Stimulated activated CD8-positive, alpha-beta memory T cell treated with anti-CD3 and anti-CD28 coated beads, Interleukin-4, amount 100 ng/mL, for 4 hours (primary cell): ENCODE data around the gene KANK2.
"Not testable (repeated sequence)": the region's sequence is repeated elsewhere in the genome, so short reads cannot be mapped to it uniquely, and the experiment has no call there.

Experiments
- DNase-seq, 2 donors: peaks; one replicate each; pipeline ENCODE4 v3.0.0-alpha.2; 2020; ENCODE audit warnings: low read depth in 2 of 2, low spot score in 1 of 2

The KANK2 gene

DNA sequence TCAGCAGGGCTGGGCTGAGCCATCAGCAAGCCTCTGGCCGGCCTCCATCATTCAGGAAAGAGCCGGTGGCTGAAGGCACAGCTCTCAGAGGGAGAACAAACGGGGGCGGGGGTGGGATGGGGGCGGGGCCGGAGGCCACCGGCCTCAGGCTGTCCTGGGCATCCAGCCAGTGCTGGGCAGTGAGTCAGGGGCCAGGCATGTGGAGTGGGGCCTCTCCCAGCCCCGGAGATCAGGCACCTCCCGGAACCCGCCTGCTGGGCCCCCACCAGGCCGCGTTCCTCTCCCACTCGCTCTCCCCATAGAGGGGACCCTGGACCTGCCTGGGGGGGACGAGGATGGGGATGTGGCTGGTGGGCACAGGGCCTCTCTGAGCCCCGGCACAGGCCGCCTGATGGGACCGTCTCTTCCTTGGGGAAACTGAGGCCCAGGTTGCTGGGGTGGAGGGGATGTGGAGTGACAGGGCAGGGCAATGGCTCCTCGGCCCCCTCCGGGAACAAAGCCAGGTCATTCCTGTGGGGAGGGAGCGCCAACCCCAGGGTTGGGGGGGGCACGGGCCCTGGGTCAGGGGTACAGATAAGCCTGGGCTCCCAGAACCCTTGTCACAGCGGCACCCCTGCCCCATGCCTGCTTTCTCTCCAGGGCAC lies 54.7 kb downstream of the KANK2 start:
- DNase-seq, result no peak

DNA sequence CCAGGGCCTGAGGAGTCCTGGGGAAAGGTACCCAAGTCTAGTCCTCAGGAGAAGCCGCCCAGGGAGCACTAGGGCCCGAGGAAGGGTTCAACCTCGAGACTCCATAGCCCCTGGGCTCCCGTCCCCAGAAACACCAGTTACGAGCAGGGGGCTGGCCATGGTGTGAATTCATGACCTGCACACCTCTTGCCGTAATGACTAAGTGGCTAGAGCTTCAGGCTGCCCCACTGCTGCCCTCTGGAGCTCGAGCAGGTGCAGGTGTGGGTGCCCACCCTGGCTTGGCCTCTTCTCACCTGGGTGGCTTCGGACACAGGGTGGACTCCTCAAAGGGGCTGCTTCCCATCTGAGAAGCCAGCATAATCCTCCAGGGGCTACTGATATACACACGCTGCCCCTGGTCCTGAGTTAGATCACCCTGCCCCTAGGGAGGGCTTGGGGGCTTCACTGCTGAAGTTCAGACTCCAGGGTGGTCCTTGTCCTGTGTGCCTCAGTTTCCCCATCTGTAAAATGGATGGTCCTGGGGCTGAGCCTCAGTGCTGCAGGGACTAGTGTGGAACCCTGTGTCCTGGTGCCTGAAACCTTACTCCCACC lies 55.3 kb downstream of the KANK2 start:
- DNase-seq, result no peak

DNA sequence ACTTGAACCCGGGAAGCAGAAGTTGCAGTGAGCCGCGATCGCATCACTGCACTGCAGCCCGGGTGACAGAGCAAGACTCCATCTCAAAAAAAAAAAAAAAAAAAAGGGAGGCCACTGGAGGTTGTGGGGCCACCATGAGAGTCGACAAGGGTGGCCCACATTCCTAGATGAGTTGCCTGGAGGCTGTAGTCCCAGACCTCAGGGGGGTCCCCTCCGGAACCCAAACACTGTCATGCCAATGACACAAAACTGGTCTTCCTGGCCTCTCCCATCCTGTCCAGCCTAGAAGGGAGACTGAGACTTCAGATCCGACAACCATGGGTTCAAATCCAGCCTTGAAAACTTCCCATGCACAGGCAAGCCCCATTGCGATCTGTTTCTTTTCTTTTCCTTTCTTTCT lies 56.4 kb downstream of the KANK2 start:
- no peak for DNase-seq

DNA sequence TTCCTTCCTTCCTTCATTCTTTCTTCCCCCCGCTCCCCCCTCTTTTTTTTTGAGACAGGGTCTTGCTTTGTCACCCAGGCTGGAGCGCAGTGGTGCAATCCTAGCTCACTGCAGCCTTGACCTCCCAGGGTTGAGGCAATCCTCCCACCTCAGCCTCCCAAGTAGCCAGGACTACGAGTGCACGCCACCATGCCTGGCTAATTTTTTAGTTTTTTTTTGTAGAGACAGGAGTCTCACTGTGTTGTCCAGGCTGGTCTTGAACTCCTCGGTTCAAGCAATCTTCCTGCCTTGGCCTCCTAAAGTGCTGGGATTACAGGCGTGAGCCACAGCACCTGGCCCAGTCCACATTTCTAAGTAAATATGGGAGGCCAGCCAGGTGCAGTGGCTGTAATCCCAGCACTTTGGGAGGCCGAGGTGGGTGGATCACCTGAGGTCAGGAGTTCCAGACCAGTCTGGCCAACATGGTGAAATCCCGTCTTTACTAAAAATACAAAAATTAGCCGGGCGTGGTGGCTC lies 57.3 kb downstream of the KANK2 start:
- DNase-seq, result not testable (repeated sequence)

DNA sequence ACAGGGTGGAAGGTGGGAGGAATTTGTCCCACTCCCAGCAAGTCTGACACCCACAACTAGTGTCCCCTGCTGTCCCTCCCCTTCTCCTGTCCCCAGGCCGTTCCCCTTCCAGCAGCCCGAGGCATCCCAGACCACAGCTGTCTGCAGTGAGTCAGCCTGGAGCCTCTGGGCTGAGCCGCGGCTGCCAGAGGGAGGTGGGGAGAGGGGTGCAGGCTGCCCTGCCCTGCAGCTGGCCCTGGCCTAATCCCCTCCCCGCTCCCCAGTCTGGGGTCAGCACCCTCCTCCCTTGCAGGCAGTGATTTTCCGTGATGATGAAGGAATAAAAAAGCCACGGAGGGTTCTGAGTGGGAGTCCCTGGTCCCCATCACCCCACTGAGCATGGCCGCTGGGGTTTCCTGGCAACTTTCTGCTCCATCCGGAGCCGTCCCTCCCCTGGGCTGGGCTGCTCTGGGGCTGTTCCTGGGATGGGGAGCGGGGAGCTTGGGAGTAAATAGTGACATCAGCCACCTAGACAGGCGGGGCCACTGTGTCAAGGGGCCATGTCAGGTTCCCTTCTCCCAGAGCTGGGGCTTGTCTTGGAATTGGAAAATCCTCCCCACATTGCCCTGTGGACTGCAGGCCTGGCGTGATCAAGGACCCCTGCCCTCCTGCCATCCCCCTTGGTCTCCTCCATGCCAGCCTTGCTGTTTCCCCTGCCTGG lies 58.6 kb downstream of the KANK2 start:
- no peak for DNase-seq

DNA sequence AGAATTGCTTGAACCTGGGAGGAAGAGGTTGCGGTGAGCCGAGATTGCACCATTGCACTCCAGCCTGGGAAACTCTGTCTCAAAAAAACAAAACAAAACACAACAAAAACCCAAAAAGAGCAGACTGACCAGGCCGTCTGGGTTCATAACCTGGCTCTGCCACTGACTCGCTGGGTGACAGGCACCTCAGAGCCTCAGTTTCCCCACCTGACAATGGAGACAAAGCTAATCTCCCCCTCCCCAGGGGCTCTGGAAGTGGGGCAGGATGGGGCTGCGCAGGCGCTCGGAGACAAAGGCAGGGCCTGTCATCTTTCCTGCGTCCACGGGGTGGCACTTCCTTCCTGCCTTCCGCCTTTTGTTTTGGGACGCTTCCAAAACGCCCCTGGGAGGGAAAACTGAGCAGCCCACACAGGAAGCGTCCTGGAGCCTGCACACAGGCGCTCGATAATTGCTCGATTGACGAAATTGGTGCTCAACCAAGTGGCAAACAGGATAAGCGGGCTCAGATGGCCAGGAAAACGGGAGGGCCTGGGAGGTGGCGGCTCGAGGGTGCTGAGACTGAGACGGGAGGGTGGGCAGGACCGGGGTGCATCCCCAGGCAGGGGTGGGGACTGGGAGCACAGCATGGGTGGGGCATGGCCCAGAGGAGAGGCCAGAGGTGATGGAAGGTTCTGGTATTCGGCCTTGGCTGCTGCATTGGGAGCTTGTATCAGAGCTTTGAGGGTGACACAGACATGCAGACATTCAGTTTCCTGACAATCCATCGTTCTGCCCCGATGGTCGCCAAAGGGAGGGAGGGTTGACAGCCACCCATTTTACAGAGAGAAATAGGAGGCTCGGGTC lies 59.6 kb downstream of the KANK2 start:
- peak in 1 of 2 donors; percentile 6 for DNase-seq

DNA sequence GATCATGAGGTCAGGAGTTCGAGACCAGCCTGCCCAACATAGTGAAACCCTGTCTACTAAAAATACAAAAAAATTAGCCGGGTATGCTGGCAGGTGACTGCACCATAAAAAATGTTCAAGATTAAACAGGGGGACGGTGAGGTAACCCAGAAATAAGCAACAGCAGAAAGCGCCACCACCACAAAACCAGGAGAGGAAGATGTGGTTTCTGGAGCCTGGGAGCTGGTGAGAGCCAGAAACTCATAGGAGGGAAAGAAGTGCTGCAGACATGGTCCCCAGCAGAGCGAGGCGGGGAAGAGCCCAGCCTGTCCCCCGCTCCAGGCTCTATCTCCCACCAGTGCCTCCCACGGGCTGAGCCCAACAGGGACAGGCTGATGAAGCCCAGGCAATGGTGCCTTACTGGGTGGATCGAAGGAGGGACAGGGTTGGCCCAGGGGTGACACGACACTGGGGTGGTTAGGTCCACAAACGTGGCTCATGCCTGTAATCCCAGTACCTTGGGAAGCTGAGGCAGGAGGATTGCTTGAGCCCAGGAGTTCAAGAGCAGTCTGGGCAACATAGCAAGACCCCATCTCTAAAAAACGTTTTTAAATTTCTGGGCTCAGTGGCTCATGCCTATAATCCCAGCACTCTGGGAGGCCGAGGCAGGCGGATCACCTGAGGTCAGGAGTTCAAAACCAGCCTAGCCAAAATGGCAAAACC lies 60.8 kb downstream of the KANK2 start:
- DNase-seq, result no peak

DNA sequence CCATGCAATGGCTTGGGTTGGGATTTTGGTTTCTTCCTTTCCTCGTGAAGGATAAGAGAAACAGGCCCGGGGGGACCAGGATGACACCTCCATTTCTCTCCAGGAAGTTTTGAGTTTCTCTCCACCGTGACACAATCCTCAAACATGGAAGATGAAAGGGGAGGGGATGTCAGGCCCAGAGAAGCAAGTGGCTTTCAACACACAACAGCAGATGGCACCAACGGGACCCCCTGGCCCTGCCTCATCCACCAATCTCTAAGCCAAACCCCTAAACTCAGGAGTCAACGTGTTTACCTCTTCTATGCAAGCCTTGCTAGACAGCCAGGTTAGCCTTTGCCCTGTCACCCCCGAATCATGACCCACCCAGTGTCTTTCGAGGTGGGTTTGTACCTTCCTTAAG lies 65.9 kb downstream of the KANK2 start:
- no peak for DNase-seq

DNA sequence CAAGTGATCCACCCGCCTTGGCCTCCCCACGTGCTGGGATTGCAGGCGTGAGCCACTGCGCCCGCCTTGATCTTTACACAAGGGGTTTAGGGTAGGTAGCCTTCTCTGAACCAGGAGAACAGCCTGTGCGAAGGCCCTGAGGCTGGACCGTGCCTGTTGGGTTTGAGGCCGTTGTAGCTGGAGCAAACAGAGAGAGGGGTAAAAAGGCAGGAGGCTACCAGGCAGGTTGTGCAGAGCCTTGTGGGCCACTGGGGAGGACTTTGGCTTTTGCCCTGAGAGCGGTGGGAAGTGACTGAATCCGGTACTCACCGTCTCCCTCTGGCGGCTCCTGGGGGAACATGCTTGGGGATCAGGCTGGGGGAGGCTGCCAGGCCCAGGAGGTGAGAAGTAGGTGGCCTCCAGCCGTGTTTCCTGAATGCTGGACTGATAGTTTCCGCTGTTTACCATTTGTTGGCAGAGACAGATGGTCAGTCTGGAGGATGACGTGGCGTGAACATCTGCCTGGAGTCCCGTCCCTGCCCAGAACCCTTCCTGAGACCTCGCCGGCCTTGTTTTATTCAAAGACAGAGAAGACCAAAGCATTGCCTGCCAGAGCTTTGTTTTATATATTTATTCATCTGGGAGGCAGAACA lies 66.4 kb downstream of the KANK2 start:
- DNase-seq, result peak; percentile 31 to 44

DNA sequence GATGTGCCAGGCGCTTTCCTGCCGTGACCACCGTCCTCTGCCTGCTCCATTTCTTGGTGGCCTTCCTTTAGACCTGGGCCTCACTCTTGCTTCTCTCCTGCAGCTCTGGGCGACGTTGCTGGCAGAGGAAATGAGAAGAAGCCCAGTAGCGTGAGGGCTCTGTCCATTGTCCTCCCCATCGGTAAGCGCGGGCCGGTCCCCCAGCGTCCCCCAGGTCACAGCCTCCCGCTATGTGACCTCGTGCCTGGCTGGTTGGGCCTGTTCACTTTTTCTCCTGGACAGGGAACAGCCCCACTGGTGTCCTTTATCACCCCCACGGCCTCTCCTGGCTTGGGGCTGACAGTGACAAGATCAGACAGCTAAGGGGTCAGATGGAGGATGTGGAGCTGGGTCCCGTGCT lies 69.4 kb downstream of the KANK2 start:
- no peak for DNase-seq

DNA sequence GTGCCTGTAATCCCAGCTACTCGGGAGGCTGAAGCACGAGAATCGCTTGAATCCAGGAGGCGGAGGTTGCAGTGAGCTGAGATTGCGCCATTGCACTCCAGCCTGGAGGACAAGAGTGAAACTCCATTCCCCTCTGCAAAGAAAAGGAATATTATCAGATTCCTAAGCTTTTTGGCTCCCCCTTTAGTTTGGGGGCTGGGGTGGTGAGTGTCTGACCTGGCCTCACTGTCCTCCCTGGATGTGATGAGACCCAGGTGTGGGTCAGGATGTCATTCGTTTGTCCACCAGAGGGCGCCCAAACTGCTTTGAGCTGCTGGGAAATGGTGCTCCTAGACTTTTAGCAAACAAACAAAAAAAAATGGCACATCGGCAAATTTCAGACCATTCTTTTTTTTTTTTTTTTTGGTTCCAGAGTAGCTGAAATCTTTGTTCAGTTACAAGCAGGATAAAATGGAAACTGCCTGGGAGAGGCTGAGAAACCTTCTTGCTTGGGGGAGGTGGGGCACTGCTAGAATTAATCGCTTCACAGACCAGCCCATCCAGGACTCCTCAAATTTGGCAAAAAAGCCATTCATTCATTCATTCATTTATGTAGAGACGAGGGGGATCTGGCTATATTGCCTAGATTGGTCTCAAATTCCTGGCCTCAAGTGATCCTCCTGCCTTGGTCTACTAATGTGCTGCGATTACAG lies 71.2 kb downstream of the KANK2 start:
- DNase-seq, result peak; percentile 46 to 58

DNA sequence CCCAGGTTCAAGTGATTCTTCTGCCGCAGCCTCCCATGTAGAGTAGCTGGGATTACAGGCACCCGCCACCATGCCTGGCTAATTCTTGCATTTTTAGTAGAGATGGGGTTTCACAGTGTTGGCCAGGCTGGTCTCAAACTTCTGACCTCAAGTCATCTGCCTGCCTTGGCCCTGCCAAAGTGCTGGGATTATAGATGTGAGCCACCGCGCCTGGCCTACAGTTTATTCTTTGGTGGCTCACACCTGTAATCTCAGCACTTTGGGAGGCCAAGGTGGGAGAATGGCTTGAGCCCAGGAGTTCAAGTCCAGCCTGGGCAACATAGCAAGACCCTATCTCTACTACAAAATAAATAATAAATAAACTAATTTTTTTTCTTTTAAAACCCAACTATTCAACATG lies 73.2 kb downstream of the KANK2 start:
- DNase-seq, result not testable (repeated sequence)

DNA sequence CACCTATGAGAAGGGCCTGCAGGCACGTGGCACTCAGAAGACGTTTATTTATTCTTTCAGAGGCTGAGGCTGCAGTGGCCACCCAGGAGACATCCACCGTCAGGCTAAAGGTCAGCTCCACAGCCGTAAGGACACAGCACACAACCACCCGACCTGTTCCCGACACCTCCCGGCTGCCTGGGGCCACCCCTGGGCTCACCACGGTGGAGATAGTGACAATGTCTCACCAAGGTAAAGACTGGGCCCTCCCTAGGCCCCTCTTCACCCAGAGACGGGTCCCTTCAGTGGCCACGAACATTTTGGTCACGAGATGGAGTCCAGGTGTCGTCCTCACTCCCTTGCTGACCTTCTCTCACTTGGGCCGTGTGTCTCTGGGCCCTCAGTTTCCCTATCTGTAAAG lies 74.2 kb downstream of the KANK2 start:
- no peak for DNase-seq

DNA sequence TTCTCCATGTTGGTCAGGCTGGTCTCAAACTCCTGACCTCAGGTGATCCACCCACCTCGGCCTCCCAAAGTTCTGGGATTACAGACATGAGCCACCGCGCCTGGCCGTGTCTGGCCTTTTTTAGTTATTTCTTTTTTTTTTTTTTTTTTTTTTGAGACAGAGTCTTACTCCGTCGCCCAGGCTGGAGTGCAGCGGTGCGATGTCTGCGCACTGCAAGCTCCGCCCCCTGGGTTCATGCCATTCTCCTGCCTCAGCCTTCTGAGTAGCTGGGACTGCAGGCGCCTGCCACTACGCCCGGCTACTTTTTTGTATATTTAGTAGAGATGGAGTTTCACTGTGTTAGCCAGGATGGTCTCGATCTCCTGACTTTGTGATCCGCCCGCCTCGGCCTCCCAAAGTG lies 75.4 kb downstream of the KANK2 start:
- not testable (repeated sequence) for DNase-seq

DNA sequence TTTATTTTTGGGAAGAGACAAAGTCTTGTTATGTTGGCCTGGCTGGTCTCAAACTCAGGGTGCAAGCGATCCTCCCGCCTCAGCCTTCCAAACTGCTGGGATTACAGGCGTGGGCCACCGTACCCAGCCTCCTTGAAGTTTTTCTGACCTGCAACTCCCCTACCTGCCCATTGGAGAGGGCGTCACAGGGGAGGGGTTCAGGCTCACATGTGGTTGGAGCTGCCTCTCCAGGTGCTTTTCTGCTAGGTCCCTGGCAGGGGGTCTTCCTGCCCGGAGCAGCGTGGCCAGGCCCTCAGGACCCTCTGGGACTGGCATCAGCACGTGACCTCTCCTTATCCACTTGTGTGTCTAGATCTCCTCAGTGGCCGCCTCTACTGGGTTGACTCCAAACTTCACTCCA lies 80.8 kb downstream of the KANK2 start:
- no peak for DNase-seq

DNA sequence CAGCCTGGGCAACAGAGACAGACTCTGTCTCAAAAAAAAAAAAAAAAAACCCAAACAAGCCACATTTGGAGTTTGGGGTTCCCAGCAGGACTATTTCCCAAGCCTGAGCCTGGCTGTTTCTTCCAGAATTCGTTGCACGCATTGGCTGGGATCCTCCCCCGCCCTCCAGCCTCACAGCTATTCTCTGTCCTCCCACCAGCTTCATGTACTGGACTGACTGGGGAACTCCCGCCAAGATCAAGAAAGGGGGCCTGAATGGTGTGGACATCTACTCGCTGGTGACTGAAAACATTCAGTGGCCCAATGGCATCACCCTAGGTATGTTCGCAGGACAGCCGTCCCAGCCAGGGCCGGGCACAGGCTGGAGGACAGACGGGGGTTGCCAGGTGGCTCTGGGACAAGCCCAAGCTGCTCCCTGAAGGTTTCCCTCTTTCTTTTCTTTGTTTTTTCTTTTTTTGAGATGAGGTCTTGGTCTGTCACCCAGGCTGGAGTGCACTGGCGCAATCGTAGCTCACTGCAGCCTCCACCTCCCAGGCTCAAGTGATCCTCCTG lies 81.4 kb downstream of the KANK2 start:
- no peak for DNase-seq

DNA sequence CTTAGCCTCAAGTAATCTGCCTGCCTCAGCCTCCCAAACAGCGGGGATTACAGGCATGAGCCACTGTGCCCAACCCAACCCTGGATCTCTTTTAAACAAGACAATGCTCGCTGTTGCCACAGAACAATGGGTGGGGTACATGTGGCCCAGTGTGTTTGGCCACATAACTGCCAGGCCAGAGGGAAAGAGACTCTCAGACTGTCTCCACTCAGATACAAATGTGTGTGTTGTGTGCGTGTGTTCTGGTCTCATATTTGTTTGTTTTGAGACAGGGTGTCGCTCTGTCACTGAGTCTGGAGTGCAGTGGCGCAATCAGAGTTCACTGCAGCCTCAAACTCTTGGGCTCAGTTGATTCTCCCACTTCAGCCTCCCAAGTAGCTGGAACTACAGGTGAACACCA lies 82.3 kb downstream of the KANK2 start:
- no peak for DNase-seq
